NCI-H82 treated with DMSO at 0.1 percent for 48 hours (cell line): ENCODE data around the gene YKT6.

Source experiments
- DNase-seq: peaks from one replicate; lab custom pipeline; 2025; ENCODE audit not compliant: unreplicated experiment; lab: John Stamatoyannopoulos, UW

The YKT6 gene

DNA sequence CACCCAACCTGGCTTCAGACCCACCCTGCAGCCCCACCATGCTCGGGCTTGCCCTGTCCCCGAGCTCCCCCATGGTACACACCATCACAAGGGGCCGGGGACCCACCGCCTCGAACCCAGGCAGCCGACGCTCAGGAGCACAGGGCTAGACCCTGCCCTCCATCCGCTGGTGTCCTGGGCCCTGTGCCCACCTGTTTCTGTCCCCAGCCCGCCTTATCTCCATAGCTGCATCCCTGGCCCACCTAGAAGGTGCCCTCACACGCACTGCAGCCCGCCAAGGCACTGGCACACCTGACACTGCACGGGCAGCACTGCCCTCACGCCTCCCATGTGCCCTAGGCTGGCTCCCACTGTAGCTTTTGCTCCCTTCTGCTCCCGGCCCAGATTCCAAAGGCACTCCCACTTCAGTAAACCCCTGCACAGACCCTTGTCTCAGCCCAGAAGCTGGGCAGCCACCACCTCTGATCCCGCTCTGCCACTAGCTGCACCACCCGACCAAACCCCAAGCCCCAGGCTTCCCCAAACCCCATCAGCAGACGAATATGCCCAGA lies 17.1 kb downstream of the YKT6 start:
- no peak for DNase-seq

DNA sequence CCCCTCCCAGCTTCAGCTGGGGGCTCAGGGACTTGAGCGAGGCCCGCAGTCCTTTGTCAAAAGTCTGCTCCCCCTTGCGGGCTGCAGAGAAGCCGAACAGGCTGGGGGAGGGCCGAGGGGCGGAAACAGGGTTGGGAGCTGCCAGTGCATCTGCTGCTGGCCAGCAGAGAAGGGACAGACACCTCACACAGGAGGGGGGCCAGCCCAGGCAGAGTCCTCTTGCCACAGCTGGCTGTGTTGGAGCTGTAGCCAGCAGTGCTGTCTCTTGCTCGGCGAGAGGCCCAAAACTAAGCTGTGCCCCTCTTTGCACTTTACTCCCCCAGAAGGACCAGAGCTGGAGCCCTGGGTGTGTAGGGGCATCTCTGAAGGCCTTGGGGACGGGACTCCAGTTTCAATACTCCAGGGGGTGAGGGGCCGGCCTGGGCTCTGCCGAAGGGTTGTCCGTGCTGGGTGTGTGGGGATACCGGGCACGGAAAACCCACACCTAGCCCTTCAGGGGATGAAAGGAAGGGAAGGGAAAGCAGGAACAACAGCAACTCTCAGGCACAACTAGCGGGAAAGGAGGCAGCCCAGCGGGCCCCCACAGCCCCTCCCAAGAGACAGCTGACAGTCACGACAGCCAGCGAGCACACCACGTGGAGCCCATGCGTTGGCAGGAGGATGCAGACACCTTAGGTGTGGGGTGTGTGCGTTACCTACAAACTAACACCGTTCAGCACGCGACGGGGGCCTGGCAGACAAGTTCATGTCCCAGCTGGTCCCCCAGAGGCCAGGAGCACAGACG lies 17.8 kb downstream of the YKT6 start:
- no peak for DNase-seq

DNA sequence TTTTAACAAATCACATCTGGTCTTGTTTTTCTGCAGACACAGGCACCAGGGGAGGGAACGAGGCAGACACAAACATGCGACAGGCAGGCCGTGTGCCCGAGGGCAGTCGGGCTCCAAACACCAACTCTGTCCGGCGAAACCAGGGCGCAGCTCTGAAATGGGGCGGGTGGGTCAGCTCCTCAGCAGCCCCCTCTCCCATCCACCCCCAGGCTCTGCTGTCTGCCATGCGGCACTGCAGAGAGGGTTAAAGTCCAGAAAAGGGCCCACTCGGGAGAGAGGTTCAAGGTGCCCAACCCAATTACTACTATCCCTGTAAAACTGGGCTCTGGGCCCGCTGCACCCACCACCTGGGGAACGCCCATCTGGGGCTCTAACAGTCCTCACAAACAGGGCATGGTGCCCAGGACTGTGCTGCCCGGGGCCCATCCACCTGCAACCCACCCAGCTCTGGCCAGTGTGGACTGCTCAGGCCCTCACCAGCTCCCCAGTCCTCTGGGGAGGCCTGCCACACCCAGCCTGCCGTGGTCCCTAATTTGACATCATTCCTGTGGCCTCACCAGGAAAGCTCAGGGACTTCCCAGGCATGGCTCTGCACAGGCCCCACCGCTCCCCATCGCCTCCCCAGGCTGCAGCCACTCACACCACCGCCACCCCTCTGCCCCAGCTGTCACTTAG lies 18.7 kb downstream of the YKT6 start:
- no peak for DNase-seq

DNA sequence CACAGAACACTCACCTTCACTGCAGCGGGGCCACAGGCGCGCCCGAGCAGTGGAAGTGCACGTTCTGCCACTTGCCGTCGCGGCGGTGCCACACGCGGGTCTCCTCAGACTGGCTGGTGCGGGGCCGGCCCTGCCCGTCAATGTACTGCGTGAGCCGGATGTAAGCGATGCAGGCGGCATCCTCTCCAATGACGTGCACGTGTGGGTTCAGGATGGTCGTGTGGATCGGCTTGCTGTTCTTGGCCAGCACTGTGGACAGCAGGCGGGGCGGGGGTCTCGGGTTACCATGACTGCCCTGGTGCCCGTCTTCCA lies 19.2 kb downstream of the YKT6 start:
- no peak for DNase-seq

DNA sequence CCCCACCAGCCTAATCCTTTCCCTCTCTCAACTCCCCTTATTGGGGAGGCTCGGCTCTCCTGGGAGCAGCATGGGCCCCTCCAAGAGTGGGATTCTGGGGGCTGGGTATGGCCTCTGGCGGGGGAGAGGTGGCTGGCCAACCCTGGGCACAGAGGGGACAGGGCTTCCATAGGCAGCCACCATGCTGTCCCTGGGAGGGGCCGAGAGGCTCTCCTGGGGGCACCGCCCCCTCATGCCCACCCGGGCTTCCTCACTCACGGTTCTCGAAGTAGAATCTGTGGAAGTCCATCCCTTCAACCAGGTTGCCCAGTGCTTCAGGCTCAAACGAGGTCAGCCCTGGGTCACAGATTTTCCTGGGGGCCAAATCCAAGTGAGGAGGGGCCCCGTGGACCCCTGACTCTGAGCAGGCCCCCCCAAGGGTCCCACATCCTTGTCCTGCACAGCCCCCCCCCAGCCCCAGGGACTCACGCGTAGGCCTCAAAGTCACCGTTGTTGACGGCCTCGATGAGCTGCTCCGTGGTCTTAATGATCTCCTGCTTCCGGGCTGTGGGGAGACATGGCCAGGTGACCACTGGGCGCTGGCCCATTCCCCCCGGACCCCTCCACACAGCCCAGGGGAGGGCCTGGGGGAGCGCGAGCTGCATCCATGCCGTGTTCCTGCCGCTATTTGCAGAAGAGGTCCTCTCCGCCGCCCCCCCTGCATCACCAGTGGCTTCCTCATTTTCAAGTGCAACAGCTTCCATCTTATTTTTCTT lies 19.8 kb downstream of the YKT6 start:
- no peak for DNase-seq

DNA sequence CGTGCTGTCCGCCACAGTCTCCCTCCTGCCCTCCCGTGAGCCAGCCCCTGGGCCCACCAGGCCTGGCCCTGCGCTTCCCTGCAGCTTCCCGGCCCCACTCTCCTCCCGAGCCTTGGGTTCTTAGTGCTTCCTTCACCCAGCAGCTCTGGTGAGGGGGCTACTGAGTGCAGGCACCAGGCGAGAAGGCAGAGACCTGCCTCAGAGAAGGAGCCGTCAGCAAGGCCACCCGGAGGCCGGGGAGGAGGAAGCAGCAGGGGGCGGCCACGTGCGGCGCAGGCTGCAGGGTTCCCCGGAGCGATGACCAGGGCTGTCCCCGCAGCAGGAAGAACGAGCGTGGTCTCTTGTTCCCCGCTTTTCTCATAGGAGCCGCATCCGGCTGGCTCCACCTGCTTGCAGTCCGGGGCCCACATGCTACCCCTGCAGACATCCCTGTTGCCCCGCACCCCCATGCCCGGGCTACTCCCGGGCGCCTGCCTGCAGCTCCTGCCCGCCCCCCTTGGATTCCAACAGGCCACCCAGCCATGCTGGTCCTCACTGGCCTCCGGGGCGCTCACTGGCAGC lies 20.5 kb downstream of the YKT6 start:
- no peak for DNase-seq

DNA sequence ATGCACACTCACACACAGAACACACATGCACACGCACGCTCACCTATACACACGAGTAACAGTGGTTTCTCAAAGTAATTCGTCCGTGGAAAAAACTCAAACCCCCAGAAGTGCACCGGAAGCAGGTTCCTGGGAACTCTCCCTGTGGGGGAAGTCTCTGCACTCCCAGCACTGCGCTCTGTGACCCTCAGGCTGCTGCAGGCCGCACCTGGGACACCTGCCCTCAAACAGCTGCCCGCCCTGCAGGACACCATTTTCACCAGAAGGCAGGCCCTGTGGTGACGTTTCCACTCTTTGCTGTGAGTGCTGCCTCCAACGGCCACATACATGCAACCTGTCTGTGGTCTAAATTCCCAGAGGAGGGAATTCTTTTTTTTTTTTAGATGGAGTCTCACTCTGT lies 21.3 kb downstream of the YKT6 start:
- DNase-seq, result no peak

DNA sequence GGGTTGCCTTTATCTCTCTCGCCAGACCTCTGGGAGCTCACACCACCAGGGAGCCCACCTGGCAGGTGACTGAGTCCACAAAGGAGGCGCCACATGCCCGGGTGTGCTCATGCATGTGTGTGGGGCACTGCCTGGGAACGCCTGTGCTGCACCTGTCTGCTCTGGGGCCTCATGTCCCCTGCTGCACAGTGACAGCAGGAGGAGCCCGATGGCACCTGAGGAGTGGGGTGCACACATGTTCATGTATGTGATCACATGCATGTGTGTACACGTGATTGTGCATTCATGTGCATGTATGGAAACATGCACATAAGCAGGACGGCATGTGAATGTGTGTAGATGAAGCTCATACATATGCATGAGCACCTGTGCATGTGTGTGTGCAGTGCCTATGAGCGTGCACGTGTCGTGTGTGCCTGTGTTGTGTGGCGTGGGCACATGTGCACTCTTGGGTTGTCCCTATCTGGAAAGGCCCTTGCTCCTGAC lies 22.0 kb downstream of the YKT6 start:
- no peak for DNase-seq

DNA sequence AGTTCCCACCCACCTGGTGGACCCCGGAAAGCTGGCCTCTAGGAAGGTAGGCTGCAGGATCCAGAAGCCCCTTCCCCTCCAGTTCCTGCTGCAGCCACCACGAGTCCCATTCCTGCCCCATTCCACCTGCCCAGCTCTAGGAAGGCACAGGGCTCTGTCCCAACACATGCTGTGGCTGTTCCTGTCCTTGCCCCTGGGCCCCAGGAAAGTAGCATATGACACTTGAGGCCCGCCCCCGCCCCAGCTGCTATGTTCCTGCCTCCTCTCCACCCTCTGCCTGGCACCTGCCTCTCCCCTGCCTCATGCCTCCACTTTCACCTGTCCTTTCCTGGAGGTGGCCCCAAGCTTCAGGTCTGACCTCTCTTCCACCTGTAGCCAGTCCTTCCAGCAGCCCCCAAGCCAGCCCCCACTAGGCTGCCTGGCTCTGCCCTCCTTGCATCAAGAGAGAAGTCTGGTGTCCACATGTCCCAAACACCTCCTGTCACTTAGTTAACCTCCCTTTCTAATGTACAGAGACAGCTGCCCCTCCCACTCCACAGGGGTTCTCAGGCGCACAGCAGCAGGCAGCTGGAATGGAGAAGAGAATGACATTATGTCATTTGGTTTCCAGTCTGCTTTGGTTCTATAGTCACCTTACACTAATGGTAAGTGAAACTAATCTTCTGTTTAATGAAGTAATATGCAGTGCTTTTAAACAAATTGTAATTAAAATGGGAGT lies 22.7 kb downstream of the YKT6 start:
- DNase-seq, result no peak

DNA sequence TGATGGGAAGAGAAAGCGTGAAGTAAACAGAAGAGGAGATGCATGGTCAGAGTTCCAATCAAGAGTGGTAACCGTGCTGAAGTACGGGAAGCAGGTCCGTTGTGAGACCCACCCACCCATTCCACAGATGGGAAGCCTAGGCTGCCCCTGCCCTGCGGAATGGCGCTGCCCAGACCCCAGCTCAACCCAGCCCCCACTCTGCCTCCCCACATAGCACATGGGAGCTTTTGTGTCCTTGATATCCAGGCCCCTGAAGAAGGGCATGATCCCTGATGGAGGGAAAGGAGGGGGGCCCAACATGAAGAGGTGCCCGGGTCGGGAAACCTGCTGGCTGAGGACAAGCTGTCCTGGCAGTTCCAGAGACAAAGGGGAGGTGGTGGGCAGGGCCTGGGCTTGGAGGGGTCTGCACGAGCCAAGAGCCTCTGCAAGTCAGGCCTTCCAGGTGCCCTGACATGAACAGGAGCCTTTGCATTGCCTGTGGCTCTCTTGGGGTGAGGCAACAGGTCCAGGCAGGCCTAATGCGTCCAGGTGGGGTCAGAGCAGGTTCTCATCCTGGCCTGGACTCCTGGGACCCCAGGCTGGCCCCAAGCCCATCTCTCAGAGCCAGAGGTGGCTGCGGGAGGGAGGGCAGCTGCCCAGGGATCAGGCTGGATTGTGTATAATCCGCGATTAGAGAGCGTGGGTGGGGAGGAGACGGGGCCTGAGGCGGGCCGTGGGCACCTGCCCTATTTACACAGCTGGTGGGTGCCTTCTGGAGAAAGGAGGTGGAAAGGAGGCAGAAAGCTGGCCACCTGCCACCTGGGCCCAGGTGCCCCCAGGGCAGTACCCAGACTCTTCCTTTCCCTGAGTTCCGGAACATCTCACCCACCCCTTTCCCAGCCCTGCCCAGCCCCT lies 23.5 kb downstream of the YKT6 start:
- DNase-seq, result peak; percentile 27

DNA sequence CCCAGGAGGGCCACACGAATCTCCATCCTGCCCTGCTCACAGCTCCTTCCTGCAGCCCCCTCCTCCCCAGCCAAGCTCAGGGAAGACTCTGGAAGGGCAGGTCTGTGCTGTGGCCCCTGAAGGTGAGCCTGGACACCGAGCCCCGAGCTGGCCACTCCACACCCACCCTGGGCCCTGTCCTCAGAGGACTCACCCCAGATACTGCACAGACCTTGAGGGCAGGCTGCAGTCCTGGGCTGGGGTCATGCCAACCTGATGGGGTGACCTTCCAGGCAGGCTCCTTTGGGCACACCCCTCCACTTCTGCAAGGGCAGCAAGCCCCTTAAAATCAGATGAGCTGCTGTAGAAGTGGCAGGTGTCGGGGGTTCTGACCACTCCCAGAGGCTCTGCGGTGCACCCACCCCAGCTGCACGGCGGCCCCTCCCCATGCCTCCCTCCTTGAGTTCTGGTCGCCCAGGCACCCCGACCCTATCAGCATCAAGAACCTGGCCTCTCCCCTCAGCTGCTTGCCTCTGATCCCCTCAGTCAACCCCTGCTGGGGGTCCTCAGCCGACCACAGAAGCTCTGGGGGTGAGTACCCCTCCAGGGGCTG lies 24.3 kb downstream of the YKT6 start:
- DNase-seq, result no peak

DNA sequence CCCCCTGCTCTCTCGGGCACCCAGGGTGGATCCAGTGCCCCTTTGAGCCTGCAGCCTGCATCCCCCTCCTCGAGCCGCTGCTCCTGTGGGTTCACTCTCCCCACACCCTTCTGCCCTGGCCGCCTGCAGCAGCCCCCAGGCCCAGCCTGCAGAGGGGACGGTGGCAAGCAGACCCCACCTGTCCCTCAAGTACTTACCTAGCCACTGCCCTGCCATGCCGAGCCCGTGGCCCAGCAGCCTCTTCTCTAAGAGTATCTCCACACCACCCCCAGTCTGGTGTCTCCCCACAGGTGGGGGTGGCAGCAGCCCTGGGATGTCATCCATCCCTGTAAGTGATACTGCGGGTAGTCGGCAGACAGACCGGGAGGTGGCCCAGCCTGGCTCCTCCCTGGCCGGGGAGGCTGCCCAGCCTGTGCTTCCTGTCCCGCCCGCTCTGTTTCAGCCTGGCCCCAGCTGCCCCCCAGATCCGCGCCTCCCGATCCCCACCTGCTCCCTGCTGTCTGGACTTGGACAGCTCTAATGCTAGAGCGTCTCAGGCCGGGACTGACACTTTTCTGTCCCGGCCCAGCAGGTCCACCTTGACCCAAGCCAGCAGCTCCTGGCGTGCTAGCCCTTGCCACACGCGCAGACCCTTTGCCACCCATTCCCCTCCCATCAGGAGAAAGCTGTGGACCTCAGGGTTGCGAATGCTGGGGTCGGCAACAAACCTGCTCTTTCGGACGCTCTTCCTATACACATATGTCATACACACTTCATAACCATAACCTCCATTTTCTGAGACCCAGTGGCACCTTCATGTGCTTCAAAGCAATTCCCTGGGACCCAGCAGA lies 25.0 kb downstream of the YKT6 start:
- DNase-seq, result no peak

DNA sequence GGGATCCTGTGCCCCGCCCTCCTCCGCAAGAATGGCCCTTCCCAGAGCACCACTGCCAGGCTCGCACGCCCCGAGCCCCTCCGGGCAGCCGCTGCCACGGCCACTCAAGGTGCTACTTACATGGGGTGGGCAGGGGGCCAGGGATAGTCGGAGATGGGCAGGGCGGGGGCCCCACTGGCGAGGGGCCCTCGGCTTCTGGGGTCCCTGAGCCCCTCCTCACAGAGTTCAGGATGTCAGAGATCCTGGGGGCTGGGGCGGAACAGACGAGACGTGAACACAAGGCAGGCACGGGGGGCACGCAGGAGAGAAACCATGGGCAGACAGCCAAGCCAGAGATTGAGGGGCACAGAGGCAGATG lies 25.6 kb downstream of the YKT6 start:
- no peak for DNase-seq

DNA sequence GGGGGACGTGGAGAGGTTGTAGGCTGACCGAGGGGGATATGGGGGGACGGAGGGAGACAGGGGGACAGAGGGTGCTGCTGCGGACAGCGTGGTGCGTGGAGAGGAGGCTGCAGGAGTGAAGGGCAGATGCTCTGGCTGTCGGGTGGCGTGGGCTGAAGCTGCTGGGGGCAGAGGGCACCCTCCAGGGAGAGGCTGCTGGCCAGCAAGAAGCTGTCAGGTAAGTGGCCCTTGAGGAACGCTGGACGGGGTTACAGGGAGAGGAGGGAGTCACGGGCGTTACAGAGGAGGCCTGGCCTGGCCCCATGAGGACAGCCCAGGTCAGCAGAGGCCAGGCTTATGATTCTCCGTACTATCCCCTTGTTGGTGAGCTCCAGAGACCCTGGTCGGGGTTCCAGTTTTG lies 27.1 kb downstream of the YKT6 start:
- DNase-seq, result no peak

DNA sequence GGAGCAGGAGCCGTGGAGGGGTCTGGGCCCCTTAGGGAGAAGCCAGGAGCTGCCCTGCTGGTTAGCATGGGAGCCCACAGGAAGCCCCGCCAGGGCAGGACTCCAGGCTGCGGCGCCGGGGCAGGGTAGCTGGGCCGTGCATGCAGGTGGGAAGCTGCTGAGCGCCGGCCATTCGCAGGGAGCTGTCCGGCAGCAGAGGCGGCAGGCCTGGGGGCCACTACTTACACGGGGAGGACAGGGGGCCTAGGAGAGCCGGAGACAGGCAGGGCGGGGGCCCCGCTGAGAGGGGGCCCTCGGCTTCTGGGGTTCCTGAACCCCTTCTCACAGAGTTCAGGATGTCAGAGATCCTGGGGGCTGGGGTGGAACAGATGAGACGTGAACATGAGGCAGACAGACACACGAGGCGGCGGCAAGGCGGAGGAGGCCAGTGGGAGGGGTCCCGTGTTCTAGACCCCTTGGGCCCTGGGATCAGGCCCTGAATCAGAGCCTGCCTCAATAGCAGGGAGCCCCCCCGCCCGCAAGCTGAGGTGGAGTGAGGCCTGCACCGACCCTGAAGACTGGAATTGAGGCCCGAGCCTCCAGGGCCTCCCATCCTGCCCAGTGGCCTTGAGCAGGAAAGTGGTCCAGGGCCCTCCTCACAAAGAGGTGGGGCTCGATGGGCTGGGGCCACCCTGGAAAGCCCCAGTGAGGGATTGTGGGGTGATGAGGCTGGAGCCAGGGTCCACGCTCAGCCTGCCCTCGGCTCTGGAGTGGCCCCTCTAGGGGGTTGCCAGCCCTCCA lies 28.0 kb downstream of the YKT6 start:
- DNase-seq, result no peak

DNA sequence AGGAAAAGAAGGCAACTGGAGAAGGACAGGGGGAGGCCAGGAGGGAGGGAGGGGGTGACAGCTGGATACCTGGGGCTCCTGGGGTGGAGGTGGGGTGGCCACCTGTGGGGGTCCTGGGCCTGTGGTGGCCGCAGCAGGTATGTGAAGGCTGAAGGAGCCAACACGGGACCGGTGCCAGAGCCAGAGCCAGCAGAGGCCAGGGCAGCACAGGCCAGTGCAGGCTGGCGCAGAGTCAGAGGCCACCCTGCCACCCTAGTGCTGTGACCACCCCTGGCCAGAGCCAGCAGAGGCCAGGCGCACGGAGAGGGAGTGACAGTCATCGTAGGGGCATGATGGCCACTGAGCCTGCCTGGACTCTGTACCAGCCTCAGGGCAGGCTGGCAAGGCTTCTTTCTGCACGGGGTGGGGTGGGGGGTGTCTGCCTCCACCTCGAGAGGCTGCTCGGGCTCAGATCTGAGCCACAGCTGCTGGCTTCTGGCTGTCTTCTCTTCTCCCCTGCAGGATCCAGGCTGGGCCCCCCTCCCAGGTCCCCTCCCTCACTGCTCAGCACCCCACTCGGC lies 28.8 kb downstream of the YKT6 start:
- DNase-seq, result no peak

DNA sequence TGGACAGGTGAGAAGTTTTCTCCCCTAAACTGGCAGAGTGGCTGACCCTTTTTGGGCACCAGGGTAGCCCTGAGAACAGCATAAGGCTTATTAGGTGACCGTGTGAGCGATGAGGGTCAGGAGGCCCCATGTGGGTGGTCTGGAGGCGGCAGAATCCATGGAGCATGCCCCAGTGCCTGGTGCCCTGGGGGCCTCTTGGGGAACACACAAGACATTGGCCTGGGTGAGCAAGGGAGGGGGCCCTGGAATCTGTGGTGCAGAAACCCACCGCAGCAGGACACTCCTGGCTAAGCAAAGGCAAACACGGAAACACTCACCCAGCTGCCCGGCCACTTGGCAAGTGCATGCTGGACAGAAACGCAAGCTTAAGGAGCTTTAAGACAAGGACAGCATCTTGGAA lies 29.5 kb downstream of the YKT6 start:
- DNase-seq, result no peak

DNA sequence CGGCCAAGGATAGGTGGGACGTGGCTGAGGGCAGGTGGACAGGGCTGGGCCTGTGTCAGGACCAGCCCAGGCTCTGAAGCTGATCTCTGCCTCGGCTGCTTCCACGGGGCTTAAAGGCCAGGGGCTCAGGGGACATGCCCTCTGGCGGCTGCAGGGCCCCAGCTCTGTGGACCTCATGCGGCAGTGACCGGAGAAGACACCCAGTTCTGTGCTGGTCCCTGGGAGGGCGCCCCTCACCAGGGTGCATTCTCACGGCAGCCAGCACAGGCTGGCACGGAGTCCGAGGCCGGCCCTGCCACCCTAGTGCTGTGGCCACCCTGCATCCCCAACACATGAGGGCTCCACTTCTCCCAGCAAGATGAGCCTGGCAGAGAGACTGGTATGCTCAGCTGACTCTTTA lies 30.3 kb downstream of the YKT6 start:
- no peak for DNase-seq
